Fibroblast of pulmonary artery (primary cell): ENCODE data around the gene SCG2.

Experiments
- DNase-seq: peaks from one replicate; pipeline ENCODE4 v3.0.0-alpha.2; 2010; ENCODE audit warnings: low read depth
- H3K4me3 ChIP-seq: replicated peaks from 2 replicates; pipeline ENCODE4 v1.5.1; 2011; ENCODE audit warnings: low read depth, mild to moderate bottlenecking, control low read depth, low read length, moderate library complexity
- TF ChIP-seq, protein P1 (sequence below): IDR thresholded peaks from 2 replicates; pipeline ENCODE4 v1.5.1; 2011; ENCODE audit warnings: mild to moderate bottlenecking, control low read depth, low read length, inconsistent platforms; ENCODE audit errors: missing control alignments

Gene SCG2

GRCh38 chr2:223562078-223562477 is 40.1 kb downstream of the SCG2 start:
- DNase-seq: no peak
- H3K4me3 ChIP-seq: no peak overlapping the region
- TF ChIP-seq, protein P1, sequence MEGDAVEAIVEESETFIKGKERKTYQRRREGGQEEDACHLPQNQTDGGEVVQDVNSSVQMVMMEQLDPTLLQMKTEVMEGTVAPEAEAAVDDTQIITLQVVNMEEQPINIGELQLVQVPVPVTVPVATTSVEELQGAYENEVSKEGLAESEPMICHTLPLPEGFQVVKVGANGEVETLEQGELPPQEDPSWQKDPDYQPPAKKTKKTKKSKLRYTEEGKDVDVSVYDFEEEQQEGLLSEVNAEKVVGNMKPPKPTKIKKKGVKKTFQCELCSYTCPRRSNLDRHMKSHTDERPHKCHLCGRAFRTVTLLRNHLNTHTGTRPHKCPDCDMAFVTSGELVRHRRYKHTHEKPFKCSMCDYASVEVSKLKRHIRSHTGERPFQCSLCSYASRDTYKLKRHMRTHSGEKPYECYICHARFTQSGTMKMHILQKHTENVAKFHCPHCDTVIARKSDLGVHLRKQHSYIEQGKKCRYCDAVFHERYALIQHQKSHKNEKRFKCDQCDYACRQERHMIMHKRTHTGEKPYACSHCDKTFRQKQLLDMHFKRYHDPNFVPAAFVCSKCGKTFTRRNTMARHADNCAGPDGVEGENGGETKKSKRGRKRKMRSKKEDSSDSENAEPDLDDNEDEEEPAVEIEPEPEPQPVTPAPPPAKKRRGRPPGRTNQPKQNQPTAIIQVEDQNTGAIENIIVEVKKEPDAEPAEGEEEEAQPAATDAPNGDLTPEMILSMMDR: no peak

DNA sequence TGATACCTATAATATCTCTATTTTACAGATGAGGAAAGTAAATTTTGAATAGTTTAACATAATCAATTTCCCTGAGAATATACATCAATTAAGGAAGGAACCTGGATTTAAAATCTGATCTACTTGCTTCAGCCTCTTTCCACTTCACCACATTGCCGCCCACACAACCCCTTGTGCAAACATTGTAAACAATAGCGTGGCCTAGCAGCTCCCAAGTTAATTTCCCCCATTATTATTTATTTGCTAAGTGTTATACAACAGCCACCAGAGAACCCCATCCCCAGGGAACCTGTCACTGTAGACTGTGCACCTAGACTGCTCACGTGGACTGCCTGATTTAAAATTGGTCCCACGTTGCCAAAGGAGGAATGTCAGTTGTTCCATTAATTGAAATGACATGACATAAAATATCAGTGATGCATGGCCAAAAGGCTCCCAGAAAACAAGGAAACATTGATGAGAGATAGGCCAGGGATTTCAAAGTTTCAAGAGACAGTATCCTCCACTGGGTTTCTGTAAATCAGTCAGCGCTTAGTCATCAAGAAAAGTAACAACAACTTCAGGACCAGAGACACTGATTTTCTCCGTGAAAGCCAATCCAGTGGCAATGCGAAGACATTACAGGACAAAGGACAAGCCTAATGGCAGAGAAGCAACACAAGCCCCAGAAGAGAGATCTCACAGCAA is 41.3 kb downstream of the SCG2 start:
- DNase-seq: no peak
- TF ChIP-seq, protein P1: no peak
- H3K4me3 ChIP-seq: no peak overlapping the region

DNA sequence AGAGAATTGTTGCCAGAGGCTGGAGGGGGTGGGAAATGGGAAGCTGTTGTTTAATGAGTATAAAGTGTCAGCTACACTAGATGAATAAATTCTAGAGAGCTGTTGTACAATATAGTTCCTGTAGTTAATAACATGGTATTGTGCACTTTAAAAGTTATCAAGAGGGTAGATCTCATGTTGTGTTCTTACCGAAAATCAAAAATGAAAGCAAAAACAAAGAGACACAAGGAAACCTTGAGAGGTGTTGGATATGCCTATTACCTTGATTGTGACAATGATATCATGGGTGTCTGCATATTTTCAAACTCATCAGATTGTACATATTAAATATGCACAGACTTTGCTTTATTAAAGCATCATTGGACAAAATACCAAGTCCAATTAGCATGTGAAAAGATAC is 43.2 kb downstream of the SCG2 start:
- TF ChIP-seq, protein P1: no peak
- H3K4me3 ChIP-seq: no peak overlapping the region
- no peak for DNase-seq

DNA sequence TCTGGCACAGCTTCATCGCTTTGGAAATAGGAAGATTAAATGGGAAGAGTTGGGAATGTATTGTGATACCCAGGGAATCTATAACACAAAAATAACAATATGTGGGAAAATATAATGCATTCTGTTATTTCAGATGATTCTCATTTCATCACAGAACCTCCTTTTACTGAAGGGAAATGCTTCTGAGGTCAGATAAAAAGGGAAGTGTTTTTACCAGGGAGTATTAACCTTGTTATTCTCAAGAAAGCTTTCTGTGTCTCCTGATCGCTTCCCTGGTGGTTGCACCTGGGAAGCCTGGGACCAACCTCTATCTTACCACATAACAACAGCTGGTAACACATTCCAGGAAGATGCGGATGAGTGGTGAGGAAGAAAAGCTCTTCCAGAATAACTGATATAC is 47.2 kb downstream of the SCG2 start:
- no peak for DNase-seq
- no peak overlapping the region for H3K4me3 ChIP-seq
- TF ChIP-seq, protein P1: no peak

DNA sequence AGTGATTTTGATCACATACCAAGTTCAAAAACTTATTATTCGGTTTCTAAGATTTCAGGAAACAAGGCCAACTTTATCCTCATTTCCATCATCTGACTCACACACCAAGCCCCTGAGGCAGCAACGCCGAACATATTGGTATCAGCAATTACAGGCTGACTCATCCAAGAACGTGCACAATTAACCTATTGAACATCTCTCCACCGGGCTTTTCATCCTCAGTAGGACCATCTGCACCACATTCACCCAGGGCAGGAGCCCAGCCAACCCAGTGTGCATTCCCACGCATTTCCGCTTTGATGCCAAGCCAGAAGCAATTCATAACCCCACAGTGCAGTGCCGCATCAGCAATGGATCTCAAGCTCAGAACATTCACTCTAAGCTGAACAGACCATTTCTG is 52.9 kb downstream of the SCG2 start:
- TF ChIP-seq, protein P1: no peak
- DNase-seq: peak; percentile 89
- H3K4me3 ChIP-seq: no peak overlapping the region

DNA sequence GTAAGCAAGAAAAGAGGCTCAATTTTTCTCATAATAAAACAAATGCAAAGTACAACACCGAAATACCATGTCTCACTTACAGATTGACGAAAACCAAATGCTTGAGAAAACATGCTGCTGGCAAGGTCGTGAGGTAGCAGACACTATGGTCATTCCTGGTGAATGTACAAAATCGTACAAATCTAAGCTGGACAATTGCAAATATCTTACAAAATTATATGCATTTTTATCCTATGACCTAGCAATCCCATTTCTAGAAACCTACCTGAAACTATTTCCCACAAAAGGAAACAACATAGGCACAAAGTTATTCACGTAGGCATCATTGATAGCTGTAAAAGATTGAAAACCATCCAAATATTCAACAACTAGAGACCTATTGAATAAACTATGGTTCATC is 54.0 kb downstream of the SCG2 start:
- no peak for DNase-seq
- no peak overlapping the region for H3K4me3 ChIP-seq
- TF ChIP-seq, protein P1: no peak
